ENCODE results near the gene ZNF438.
"Not testable (repeated sequence)": the region's sequence is repeated elsewhere in the genome, so short reads cannot be mapped to it uniquely, and the experiment has no call there.

Gene ZNF438

GRCh38 chr10:30803892-30804322 is 227.8 kb downstream of the ZNF438 start:
- no peak overlapping the region for H3K4me3 ChIP-seq (ENCODE audit: insufficient read depth, low read depth, low read length)
- H3K27ac ChIP-seq (ENCODE audit: insufficient read depth, low read depth, low read length, poor library complexity, severe bottlenecking): no peak overlapping the region
- H3K36me3 ChIP-seq (ENCODE audit: control insufficient read depth, insufficient read depth, low read length): no peaks in the 10 kb centered on the region
- H3K27me3 ChIP-seq (ENCODE audit: control insufficient read depth, insufficient read depth, low read length, poor library complexity, severe bottlenecking): no peaks in the 10 kb centered on the region
- H3K9me3 ChIP-seq (ENCODE audit: control insufficient read depth, low read length): no peaks in the 10 kb centered on the region
- 91% methylated on average over 5 of the region's 5 CpGs for WGBS, 2 experiments
- H3K4me1 ChIP-seq (ENCODE audit: control insufficient read depth, insufficient read depth, low read length): no peaks in the 10 kb centered on the region

GRCh38 chr10:30803058-30803457 is 228.6 kb downstream of the ZNF438 start:
- WGBS, 2 experiments: 94 to 97% methylated on average over 3 of the region's 3 CpGs
- no peaks in the 10 kb centered on the region for H3K27me3 ChIP-seq (ENCODE audit: control insufficient read depth, insufficient read depth, low read length, poor library complexity, severe bottlenecking)
- H3K27ac ChIP-seq (ENCODE audit: insufficient read depth, low read depth, low read length, poor library complexity, severe bottlenecking): no peak overlapping the region
- H3K4me1 ChIP-seq (ENCODE audit: control insufficient read depth, insufficient read depth, low read length): no peaks in the 10 kb centered on the region
- no peaks in the 10 kb centered on the region for H3K9me3 ChIP-seq (ENCODE audit: control insufficient read depth, low read length)
- H3K36me3 ChIP-seq (ENCODE audit: control insufficient read depth, insufficient read depth, low read length): no peaks in the 10 kb centered on the region
- no peak overlapping the region for H3K4me3 ChIP-seq (ENCODE audit: insufficient read depth, low read depth, low read length)

DNA sequence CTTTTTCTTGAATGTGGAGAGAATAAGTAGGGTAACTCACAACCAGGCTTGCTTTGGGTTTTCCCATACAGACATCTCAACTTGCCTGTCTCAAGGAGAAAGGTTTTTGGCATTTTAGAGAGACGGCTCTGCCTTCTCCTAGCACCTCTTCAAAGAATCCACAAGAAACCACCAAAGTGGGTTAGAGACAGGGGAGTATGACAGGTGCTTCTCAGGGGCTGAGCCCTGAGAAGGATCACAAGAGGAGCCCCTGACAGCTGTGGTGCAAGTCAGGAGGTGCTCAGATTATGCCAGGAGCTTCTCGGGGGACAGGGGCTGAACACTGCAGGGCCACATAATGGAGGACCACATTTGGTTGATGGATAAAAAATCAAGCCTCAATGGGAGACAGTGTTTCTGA is 231.3 kb downstream of the ZNF438 start:
- H3K4me1 ChIP-seq (ENCODE audit: control insufficient read depth, insufficient read depth, low read length): no peaks in the 10 kb centered on the region
- H3K27ac ChIP-seq (ENCODE audit: insufficient read depth, low read depth, low read length, poor library complexity, severe bottlenecking): no peak overlapping the region
- no peak overlapping the region for H3K4me3 ChIP-seq (ENCODE audit: insufficient read depth, low read depth, low read length)
- H3K36me3 ChIP-seq (ENCODE audit: control insufficient read depth, insufficient read depth, low read length): no peaks in the 10 kb centered on the region
- H3K9me3 ChIP-seq (ENCODE audit: control insufficient read depth, low read length): no peaks in the 10 kb centered on the region
- no peaks in the 10 kb centered on the region for H3K27me3 ChIP-seq (ENCODE audit: control insufficient read depth, insufficient read depth, low read length, poor library complexity, severe bottlenecking)
- WGBS, 2 experiments: 91% methylated on average over 1 to 2 of the region's 2 CpGs

- H3K4me3 ChIP-seq (ENCODE audit: insufficient read depth, low read depth, low read length): no peak overlapping the region
- H3K27me3 ChIP-seq (ENCODE audit: control insufficient read depth, insufficient read depth, low read length, poor library complexity, severe bottlenecking): no peaks in the 10 kb centered on the region
- no peaks in the 10 kb centered on the region for H3K4me1 ChIP-seq (ENCODE audit: control insufficient read depth, insufficient read depth, low read length)
- no peak overlapping the region for H3K27ac ChIP-seq (ENCODE audit: insufficient read depth, low read depth, low read length, poor library complexity, severe bottlenecking)
- no peaks in the 10 kb centered on the region for H3K9me3 ChIP-seq (ENCODE audit: control insufficient read depth, low read length)
- 90% methylated on average over 14 of the region's 14 CpGs for WGBS, 2 experiments
- no peaks in the 10 kb centered on the region for H3K36me3 ChIP-seq (ENCODE audit: control insufficient read depth, insufficient read depth, low read length)
These were observed 232.9 kb downstream of the ZNF438 start for GRCh38 chr10:30798646-30799185.

- not testable (repeated sequence) for H3K27me3 ChIP-seq (ENCODE audit: control insufficient read depth, insufficient read depth, low read length, poor library complexity, severe bottlenecking); H3K36me3 ChIP-seq (ENCODE audit: control insufficient read depth, insufficient read depth, low read length); H3K4me3 ChIP-seq (ENCODE audit: insufficient read depth, low read depth, low read length); H3K27ac ChIP-seq (ENCODE audit: insufficient read depth, low read depth, low read length, poor library complexity, severe bottlenecking); H3K4me1 ChIP-seq (ENCODE audit: control insufficient read depth, insufficient read depth, low read length); H3K9me3 ChIP-seq (ENCODE audit: control insufficient read depth, low read length)
- WGBS, 2 experiments: 91 to 95% methylated on average over 3 to 4 of the region's 4 CpGs
These were observed 236.6 kb downstream of the ZNF438 start for GRCh38 chr10:30795024-30795423.
